B cell (primary cell): ENCODE results near the gene BTBD6. TPM values are rescaled to one million over a fixed set of nuclear protein-coding genes. Genes with fewer than 3 reads are reported as not detected.

Experiments
- ATAC-seq: fragments of 200-7000 bp; cut with Tn5 transposase; one replicate; pipeline ENCODE4 v1.10.0; 2021; ENCODE audit warnings: low read depth, mild to moderate bottlenecking, moderate number of reproducible peaks, moderate library complexity
- CTCF ChIA-PET: fragments of 350-600 bp; sonication (Branson Sonifier 250); formaldehyde crosslinking; loops from one replicate; lab custom pipeline; 2021; ENCODE audit warnings: antibody characterized with exemption, inconsistent platforms; lab: Charles Lee
- POLR2A ChIA-PET: fragments of 350-600 bp; sonication (Branson Sonifier 250); formaldehyde crosslinking; loops from one replicate; lab custom pipeline; 2021; ENCODE audit warnings: antibody characterized with exemption; lab: Charles Lee
- DNase-seq: peaks from one replicate; pipeline ENCODE4 v3.0.0; 2013
- H2AFZ ChIP-seq: 2 replicates; pipeline ENCODE4 v1.6.1; 2012; ENCODE audit warnings: mild to moderate bottlenecking, low read depth, low read length; ENCODE audit not compliant: insufficient read depth, poor library complexity, severe bottlenecking
- H3K27ac ChIP-seq, 2 donors: 1 replicate in 1 of 2; 2 replicates in 1 of 2; pipeline ENCODE4 v1.5.1; 2012 to 2013; ENCODE audit warnings: low read length in 2 of 2, mild to moderate bottlenecking in 2 of 2, moderate library complexity in 1 of 2
- H3K27me3 ChIP-seq, 4 experiments: fragments of 200-600 bp in 1 of 4; sonication (generic) in 1 of 4; replicated peaks in 1 of 4; 1 replicate in 2 of 4; 2 replicates in 2 of 4; pipeline versions ENCODE4 v1.6.1 to v1.7.0; 2013 to 2016; ENCODE audit warnings: low read length in 3 of 4, mild to moderate bottlenecking in 2 of 4, mixed read lengths in 1 of 4, moderate library complexity in 1 of 4; ENCODE audit not compliant: insufficient read depth in 4 of 4, control insufficient read depth in 3 of 4; ENCODE audit errors: control extremely low read depth in 1 of 4
- H3K36me3 ChIP-seq, 2 experiments: replicated peaks in 1 of 2; 1 replicate in 1 of 2; 2 replicates in 1 of 2; pipeline versions ENCODE4 v1.6.1 to v1.7.1; 2013; ENCODE audit warnings: low read length in 1 of 2; ENCODE audit not compliant: insufficient read depth in 2 of 2, control insufficient read depth in 1 of 2; ENCODE audit errors: control extremely low read depth in 1 of 2, extremely low read depth in 1 of 2
- H3K4me1 ChIP-seq, 2 donors: fragments of 200-600 bp in 1 of 2; sonication (generic) in 1 of 2; 1 replicate in 1 of 2; 2 replicates in 1 of 2; pipeline versions ENCODE4 v1.5.1 to v1.6.1; 2013 to 2017; ENCODE audit warnings: low read length in 2 of 2; ENCODE audit not compliant: control insufficient read depth in 2 of 2, insufficient read depth in 2 of 2
- H3K4me2 ChIP-seq: replicated peaks from 2 replicates; pipeline ENCODE3; 2012; ENCODE audit warnings: mild to moderate bottlenecking, low read depth, low read length; ENCODE audit not compliant: poor library complexity, severe bottlenecking
- H3K4me3 ChIP-seq, 5 experiments: fragments of 200-600 bp in 1 of 5; sonication (generic) in 1 of 5; 1 replicate in 3 of 5; 2 replicates in 2 of 5; pipeline versions ENCODE4 v1.5.1 to v1.7.0; 2011 to 2016; ENCODE audit warnings: low read length in 4 of 5, mild to moderate bottlenecking in 4 of 5, low read depth in 2 of 5, control low read depth in 1 of 5, moderate library complexity in 1 of 5; ENCODE audit not compliant: insufficient read depth in 1 of 5; ENCODE audit errors: control extremely low read depth in 1 of 5, extremely low read depth in 1 of 5
- H3K79me2 ChIP-seq: fragments of 200-600 bp; sonication (generic); one replicate; pipeline ENCODE4 v1.6.0; 2016; ENCODE audit warnings: low read length; ENCODE audit not compliant: control insufficient read depth, insufficient read depth
- H3K9ac ChIP-seq: fragments of 200-600 bp; sonication (generic); 2 replicates; pipeline ENCODE4 v1.6.1; 2017; ENCODE audit warnings: mild to moderate bottlenecking, low read length, moderate library complexity
- H3K9me3 ChIP-seq, 3 donors: one replicate each; pipeline versions ENCODE4 v1.6.1 to v1.7.1; 2013; ENCODE audit warnings: low read length in 2 of 3; ENCODE audit not compliant: control insufficient read depth in 2 of 3, insufficient read depth in 1 of 3; ENCODE audit errors: control extremely low read depth in 1 of 3
- H4K20me1 ChIP-seq: 2 replicates; pipeline ENCODE4 v1.6.0; 2012; ENCODE audit warnings: mild to moderate bottlenecking, low read length; ENCODE audit not compliant: insufficient read depth, control insufficient read depth, poor library complexity, severe bottlenecking
- H3K27ac Mint-ChIP-seq: one replicate; pipeline ENCODE4 v1.8.0; 2021; ENCODE audit warnings: mixed read lengths
- H3K27me3 Mint-ChIP-seq: one replicate; pipeline ENCODE4 v1.8.0; 2021; ENCODE audit warnings: mixed read lengths
- H3K4me1 Mint-ChIP-seq: one replicate; pipeline ENCODE4 v1.8.0; 2021; ENCODE audit warnings: mixed read lengths
- H3K4me3 Mint-ChIP-seq: one replicate; pipeline ENCODE4 v1.8.0; 2021; ENCODE audit warnings: mixed read lengths
- H3K9me3 Mint-ChIP-seq: one replicate; pipeline ENCODE4 v1.8.0; 2022; ENCODE audit warnings: mixed read lengths; ENCODE audit not compliant: insufficient read depth
- CTCF ChIP-seq: fragments of 200-600 bp; IDR thresholded peaks from one replicate; pipeline ENCODE4 v1.8.0; 2022; ENCODE audit warnings: antibody characterized with exemption, mild to moderate bottlenecking
- EZH2 ChIP-seq: IDR thresholded peaks from 2 replicates; pipeline ENCODE4 v1.6.1; 2012; ENCODE audit warnings: borderline replicate concordance, low read depth, mild to moderate bottlenecking, moderate library complexity, low read length; ENCODE audit not compliant: insufficient read depth, poor library complexity, severe bottlenecking
- WGBS: methylation state at CpG from one replicate; pipeline ENCODE4 v1.1.5; 2013; ENCODE audit warnings: missing lambda C conversion rate; ENCODE audit not compliant: insufficient coverage; 5-methylcytosine and 5-hydroxymethylcytosine counted together
- intact Hi-C: fragments of 100-400 bp; cut with micrococcal nuclease; formaldehyde crosslinking; loops from one replicate; pipeline ENCODE4 v1.10.0; 2022
- polyA plus RNA-seq: library from polyadenylated mRNA; depleted of rRNA; stranded (reverse); fragments of >200 nt; gene quantifications from 2 replicates; pipeline ENCODE4 v1.2.3, GENCODE V29; 2012
- total RNA-seq, 2 donors: library from RNA; stranded (reverse); fragments of 120-200 nt in 1 of 2; gene quantifications; 1 replicate in 1 of 2; 2 replicates in 1 of 2; pipeline versions ENCODE4 v1.2.3 to v1.2.4, GENCODE V29; 2013 to 2022

BTBD6 gene
- total and polyA plus RNA-seq, 2 donors (not counting 1 experiment from before 2014, with no cell fraction given): 33.4 to 36.1 TPM

DNA sequence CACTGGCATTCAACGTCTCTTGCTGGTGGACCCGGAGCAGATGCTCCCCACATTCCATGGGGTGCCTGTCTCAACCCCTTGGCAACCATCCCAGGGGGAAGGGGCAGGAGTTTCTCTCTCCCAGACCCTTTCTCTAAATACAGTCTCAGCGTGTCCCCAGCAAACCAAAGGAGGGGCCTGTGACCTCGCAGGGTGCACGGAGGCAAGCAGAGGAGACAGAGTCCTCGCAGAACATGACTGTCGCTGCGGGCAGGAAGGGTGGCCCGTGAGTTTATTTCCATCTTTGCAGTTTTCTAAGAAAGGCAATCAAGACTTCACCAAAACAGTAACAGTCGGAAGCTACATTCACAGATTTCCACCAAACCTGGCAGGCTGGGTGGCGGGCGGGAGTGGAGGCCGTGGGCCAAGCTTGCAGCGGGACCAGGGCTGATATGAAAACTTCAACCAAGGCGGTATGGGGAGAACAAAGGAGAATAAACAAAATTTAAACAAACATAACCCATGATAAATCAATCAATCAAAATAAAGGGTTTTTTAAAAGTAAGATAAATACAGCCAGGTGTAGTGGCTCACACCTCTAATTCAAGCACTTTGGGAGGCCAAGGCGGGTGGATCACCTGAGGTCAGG lies 33.9 kb downstream of the BTBD6 start:
- Histone ChIP-seq H3K4me2 (no peak overlapping the region), H3K27ac (no peak overlapping the region), H3K79me2 (peaks cover 76% of the 10 kb centered on the region), H3K27me3 (no peaks in the 10 kb centered on the region), H3K36me3 (peaks cover 0 to 8% of the 10 kb centered on the region in 2 experiments), H3K9ac (no peak overlapping the region), H4K20me1 (peaks cover 97% of the 10 kb centered on the region), H3K4me3 (no peak overlapping the region), H3K4me1 (peaks cover 9 to 15% of the 10 kb centered on the region in 2 donors), H3K9me3 (no peaks in the 10 kb centered on the region), H2AFZ (no peak overlapping the region)
- no peak for ATAC-seq
- ChIA-PET POLR2A (no interaction called here), CTCF (interaction anchor here (0.6 to 1.1 kb wide), 4 partner anchors 10 to 192 kb away, joined by 3 to 4 read pairs (median 3); no protein-coding TSS in a partner anchor)
- Mint-ChIP-seq H3K27me3 (no peaks in the 10 kb centered on the region), H3K27ac (no peak overlapping the region), H3K4me1 (peaks cover 17% of the 10 kb centered on the region), H3K4me3 (no peak overlapping the region), H3K9me3 (no peaks in the 10 kb centered on the region)
- intact Hi-C loops: loop anchor here (1.0 to 5.0 kb wide), 2 partner anchors 79 to 190 kb away; no protein-coding TSS in a partner anchor
- WGBS: 89% methylated on average over 9 of the region's 16 CpGs
- TF ChIP-seq CTCF: no peak
- no peak for TF ChIP-seq EZH2
- no peak for DNase-seq

DNA sequence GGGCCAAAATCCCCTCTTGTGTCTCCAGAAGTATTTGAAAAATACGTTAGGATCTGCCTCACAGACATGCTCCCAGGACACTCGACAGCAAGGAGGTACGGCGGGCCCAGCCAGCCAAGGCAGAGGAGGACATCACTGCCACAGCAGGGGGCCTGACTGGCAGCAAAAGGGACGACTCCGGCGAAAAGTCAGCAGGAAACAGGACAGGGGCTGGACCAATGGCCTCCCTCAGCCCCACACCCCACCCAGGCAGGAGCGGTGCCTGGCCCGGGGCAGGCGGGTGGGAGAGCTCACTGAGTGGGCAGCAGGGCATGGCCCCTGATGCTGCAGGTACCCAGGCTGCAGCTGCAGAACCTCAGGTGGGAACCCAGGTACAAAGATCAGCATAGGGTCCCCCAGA lies 34.7 kb downstream of the BTBD6 start:
- ATAC-seq: no peak
- intact Hi-C loops: loop anchor here (5.0 kb wide), 1 partner anchor 191 kb away; no protein-coding TSS in a partner anchor
- H3K9me3 ChIP-seq: no peaks in the 10 kb centered on the region

More for the DNA sequence above, 34.7 kb downstream of the BTBD6 start:
- no peaks in the 10 kb centered on the region for H3K9me3 Mint-ChIP-seq
- peaks cover 17% of the 10 kb centered on the region for H3K4me1 Mint-ChIP-seq
- H3K27me3 Mint-ChIP-seq: no peaks in the 10 kb centered on the region
- 94% methylated on average over 10 of the region's 10 CpGs for WGBS
- H3K27ac Mint-ChIP-seq: no peak overlapping the region
- Histone ChIP-seq H4K20me1 (peaks cover 97% of the 10 kb centered on the region), H3K27ac (no peak overlapping the region), H2AFZ (no peak overlapping the region), H3K4me1 (peaks cover 9 to 15% of the 10 kb centered on the region in 2 donors), H3K4me2 (no peak overlapping the region), H3K36me3 (peaks cover 0 to 8% of the 10 kb centered on the region in 2 experiments), H3K27me3 (no peaks in the 10 kb centered on the region), H3K9ac (no peak overlapping the region), H3K4me3 (no peak overlapping the region), H3K79me2 (peaks cover 78% of the 10 kb centered on the region)
- DNase-seq: no peak
- TF ChIP-seq EZH2 (no peak), CTCF (no peak)
- CTCF ChIA-PET: no interaction called here
- H3K4me3 Mint-ChIP-seq: no peak overlapping the region
- POLR2A ChIA-PET: no interaction called here
